Activated naive CD4-positive, alpha-beta T cell treated with anti-CD3 and anti-CD28 coated beads, Interleukin-2, amount 50 U/mL, for 24 hours (primary cell): ENCODE data around the gene ZCWPW2.

Experiments
- H3K27ac Mint-ChIP-seq: one replicate; pipeline ENCODE4 v1.8.0; 2021; ENCODE audit warnings: mild to moderate bottlenecking, mixed read lengths
- H3K27me3 Mint-ChIP-seq: one replicate; pipeline ENCODE4 v1.8.0; 2021; ENCODE audit warnings: mixed read lengths
- H3K36me3 Mint-ChIP-seq: one replicate; pipeline ENCODE4 v1.8.0; 2021; ENCODE audit warnings: mixed read lengths
- H3K4me1 Mint-ChIP-seq: one replicate; pipeline ENCODE4 v1.8.0; 2021; ENCODE audit warnings: mixed read lengths
- H3K4me3 Mint-ChIP-seq: one replicate; pipeline ENCODE4 v1.8.0; 2021; ENCODE audit warnings: mild to moderate bottlenecking, mixed read lengths
- H3K9me3 Mint-ChIP-seq: one replicate; pipeline ENCODE4 v1.8.0; 2021; ENCODE audit warnings: mixed read lengths

The ZCWPW2 gene

GRCh38 chr3:28348629-28349468 is at the start of gene ZCWPW2, which contains the start of gene AZI2:
Gene ZCWPW2, plus strand, starts transcription at chr3:28348721. Its CDS starts 64,348 bp downstream, at chr3:28413069.
Gene AZI2, minus strand, starts transcription at chr3:28348824. Its CDS starts 8,207 bp downstream, at chr3:28340617.
- peak within 1 kb of the TSS; percentile 97 for H3K4me3 Mint-ChIP-seq
- H3K4me1 Mint-ChIP-seq = peaks cover 57% of the 10 kb centered on the region
- no peaks in the 10 kb centered on the region for H3K27me3 Mint-ChIP-seq
- H3K27ac Mint-ChIP-seq = peak within 1 kb of the TSS; percentile 97
- H3K9me3 Mint-ChIP-seq = peaks cover 9% of the 10 kb centered on the region
- H3K36me3 Mint-ChIP-seq = peaks cover 9% of the 10 kb centered on the region

- Mint-ChIP-seq H3K4me3 (no peak overlapping the region), H3K27me3 (no peaks in the 10 kb centered on the region), H3K4me1 (peaks cover 23% of the 10 kb centered on the region), H3K9me3 (no peaks in the 10 kb centered on the region), H3K27ac (no peak overlapping the region), H3K36me3 (no peaks in the 10 kb centered on the region)
These were observed 48.8 kb upstream of the ZCWPW2 start for GRCh38 chr3:28299705-28300104.

GRCh38 chr3:28300345-28300962 is 48.1 kb upstream of the ZCWPW2 start:
- Mint-ChIP-seq H3K4me1 (peaks cover 18% of the 10 kb centered on the region), H3K27me3 (no peaks in the 10 kb centered on the region), H3K36me3 (peaks cover 2% of the 10 kb centered on the region), H3K4me3 (no peak overlapping the region), H3K9me3 (no peaks in the 10 kb centered on the region), H3K27ac (peak overlapping the region; percentile 82)

GRCh38 chr3:28301688-28302087 is 46.8 kb upstream of the ZCWPW2 start:
- Mint-ChIP-seq H3K4me3 (no peak overlapping the region), H3K36me3 (peaks cover 3% of the 10 kb centered on the region), H3K4me1 (peaks cover 11% of the 10 kb centered on the region), H3K27ac (no peak overlapping the region), H3K9me3 (no peaks in the 10 kb centered on the region), H3K27me3 (no peaks in the 10 kb centered on the region)

GRCh38 chr3:28308196-28308595 is 40.3 kb upstream of the ZCWPW2 start:
- Mint-ChIP-seq H3K9me3 (no peaks in the 10 kb centered on the region), H3K27ac (no peak overlapping the region), H3K4me3 (no peak overlapping the region), H3K27me3 (no peaks in the 10 kb centered on the region), H3K4me1 (peaks cover 16% of the 10 kb centered on the region), H3K36me3 (peaks cover 7% of the 10 kb centered on the region)

GRCh38 chr3:28315711-28316110 is 32.8 kb upstream of the ZCWPW2 start:
- no peaks in the 10 kb centered on the region for H3K36me3 Mint-ChIP-seq
- no peaks in the 10 kb centered on the region for H3K27me3 Mint-ChIP-seq
- H3K27ac Mint-ChIP-seq = no peak overlapping the region
- H3K4me3 Mint-ChIP-seq = no peak overlapping the region
- H3K4me1 Mint-ChIP-seq = peaks cover 2% of the 10 kb centered on the region
- H3K9me3 Mint-ChIP-seq = no peaks in the 10 kb centered on the region

- Mint-ChIP-seq H3K4me1 (peaks cover 5% of the 10 kb centered on the region), H3K27ac (no peak overlapping the region), H3K27me3 (no peaks in the 10 kb centered on the region), H3K9me3 (no peaks in the 10 kb centered on the region), H3K36me3 (no peaks in the 10 kb centered on the region), H3K4me3 (no peak overlapping the region)
These were observed 32.3 kb upstream of the ZCWPW2 start for GRCh38 chr3:28316226-28316625.

- Mint-ChIP-seq H3K9me3 (no peaks in the 10 kb centered on the region), H3K27ac (no peak overlapping the region), H3K4me3 (no peak overlapping the region), H3K4me1 (peaks cover 8% of the 10 kb centered on the region), H3K36me3 (no peaks in the 10 kb centered on the region), H3K27me3 (no peaks in the 10 kb centered on the region)
These were observed 31.0 kb upstream of the ZCWPW2 start for GRCh38 chr3:28317438-28318022.

- H3K4me1 Mint-ChIP-seq = peaks cover 13% of the 10 kb centered on the region
- H3K27ac Mint-ChIP-seq = peak overlapping the region; percentile 53
- H3K27me3 Mint-ChIP-seq = no peaks in the 10 kb centered on the region
- no peaks in the 10 kb centered on the region for H3K9me3 Mint-ChIP-seq
- no peak overlapping the region for H3K4me3 Mint-ChIP-seq
- peaks cover 2% of the 10 kb centered on the region for H3K36me3 Mint-ChIP-seq
These were observed 27.5 kb upstream of the ZCWPW2 start for GRCh38 chr3:28320981-28321380.

GRCh38 chr3:28322464-28322863 is 26.1 kb upstream of the ZCWPW2 start:
- H3K4me1 Mint-ChIP-seq = peaks cover 23% of the 10 kb centered on the region
- no peak overlapping the region for H3K4me3 Mint-ChIP-seq
- peaks cover 2% of the 10 kb centered on the region for H3K36me3 Mint-ChIP-seq
- no peak overlapping the region for H3K27ac Mint-ChIP-seq
- no peaks in the 10 kb centered on the region for H3K27me3 Mint-ChIP-seq
- no peaks in the 10 kb centered on the region for H3K9me3 Mint-ChIP-seq

- H3K36me3 Mint-ChIP-seq = peaks cover 2% of the 10 kb centered on the region
- H3K27me3 Mint-ChIP-seq = no peaks in the 10 kb centered on the region
- H3K4me1 Mint-ChIP-seq = peaks cover 21% of the 10 kb centered on the region
- no peak overlapping the region for H3K4me3 Mint-ChIP-seq
- H3K27ac Mint-ChIP-seq = peak overlapping the region; percentile 32
- no peaks in the 10 kb centered on the region for H3K9me3 Mint-ChIP-seq
These were observed 22.0 kb upstream of the ZCWPW2 start for GRCh38 chr3:28326458-28326926.

GRCh38 chr3:28328188-28329151 is 20.1 kb upstream of the ZCWPW2 start:
- peaks cover 2% of the 10 kb centered on the region for H3K36me3 Mint-ChIP-seq
- no peaks in the 10 kb centered on the region for H3K9me3 Mint-ChIP-seq
- H3K27ac Mint-ChIP-seq = peak overlapping the region; percentile 8
- H3K4me1 Mint-ChIP-seq = peaks cover 19% of the 10 kb centered on the region
- H3K4me3 Mint-ChIP-seq = no peak overlapping the region
- no peaks in the 10 kb centered on the region for H3K27me3 Mint-ChIP-seq

GRCh38 chr3:28334552-28334951 is 14.0 kb upstream of the ZCWPW2 start:
- no peak overlapping the region for H3K27ac Mint-ChIP-seq
- H3K9me3 Mint-ChIP-seq = no peaks in the 10 kb centered on the region
- H3K36me3 Mint-ChIP-seq = peaks cover 1% of the 10 kb centered on the region
- H3K4me1 Mint-ChIP-seq = peaks cover 12% of the 10 kb centered on the region
- no peaks in the 10 kb centered on the region for H3K27me3 Mint-ChIP-seq
- H3K4me3 Mint-ChIP-seq = no peak overlapping the region

- Mint-ChIP-seq H3K27me3 (no peaks in the 10 kb centered on the region), H3K36me3 (peaks cover 4% of the 10 kb centered on the region), H3K4me3 (no peak overlapping the region), H3K4me1 (peaks cover 12% of the 10 kb centered on the region), H3K27ac (no peak overlapping the region), H3K9me3 (no peaks in the 10 kb centered on the region)
These were observed 13.3 kb upstream of the ZCWPW2 start for GRCh38 chr3:28335246-28335645.

- Mint-ChIP-seq H3K27me3 (no peaks in the 10 kb centered on the region), H3K4me1 (peaks cover 22% of the 10 kb centered on the region), H3K9me3 (no peaks in the 10 kb centered on the region), H3K36me3 (peaks cover 4% of the 10 kb centered on the region), H3K4me3 (no peak overlapping the region), H3K27ac (no peak overlapping the region)
These were observed 11.3 kb upstream of the ZCWPW2 start for GRCh38 chr3:28337230-28337629.
